HepG2 (cell line): ENCODE measurements around the gene FAM228B. TPM values are rescaled to one million over a fixed set of nuclear protein-coding genes. Genes with fewer than 3 reads are reported as not detected.

Source experiments
- CBFB ChIP-seq: sonication (generic); formaldehyde crosslinking; IDR thresholded peaks from 2 replicates; pipeline ENCODE4 v1.4.0; 2020; ENCODE audit warnings: missing genetic modification reagents
- KLF13 ChIP-seq: sonication (generic); formaldehyde crosslinking; IDR thresholded peaks from 2 replicates; pipeline ENCODE4 v1.4.0; 2020; ENCODE audit warnings: mild to moderate bottlenecking, missing genetic modification reagents
- MAFG ChIP-seq: sonication (generic); formaldehyde crosslinking; IDR thresholded peaks from 2 replicates; pipeline ENCODE4 v1.5.1; 2020; ENCODE audit warnings: mild to moderate bottlenecking, missing genetic modification reagents
- PITX1 ChIP-seq: sonication (generic); formaldehyde crosslinking; IDR thresholded peaks from 2 replicates; pipeline ENCODE4 v1.5.1; 2020; ENCODE audit warnings: mild to moderate bottlenecking, missing genetic modification reagents
- SRF ChIP-seq: IDR thresholded peaks from 2 replicates; pipeline ENCODE4 v1.6.1; 2011; ENCODE audit warnings: mild to moderate bottlenecking, low read depth, low read length, moderate library complexity
- SYNCRIP ChIP-seq: fragments of 200-400 bp; formaldehyde crosslinking; IDR thresholded peaks from 2 replicates; pipeline ENCODE4 v1.6.1; 2018; ENCODE audit warnings: mild to moderate bottlenecking, low read depth, low read length; ENCODE audit not compliant: insufficient read depth
- ZBTB42 ChIP-seq: sonication (generic); formaldehyde crosslinking; IDR thresholded peaks from 2 replicates; pipeline ENCODE4 v1.5.0; 2020; ENCODE audit warnings: mild to moderate bottlenecking, missing genetic modification reagents
- ZMYM4 ChIP-seq: sonication (generic); formaldehyde crosslinking; IDR thresholded peaks from 2 replicates; pipeline ENCODE4 v1.8.1; 2023; ENCODE audit warnings: mild to moderate bottlenecking, missing genetic modification reagents
- ZNF234 ChIP-seq: sonication (generic); formaldehyde crosslinking; conservative IDR thresholded peaks from 2 replicates; pipeline ENCODE4 v1.5.1; 2020; ENCODE audit warnings: mild to moderate bottlenecking, missing genetic modification reagents
- ZNF251 ChIP-seq: sonication (generic); formaldehyde crosslinking; IDR thresholded peaks from 2 replicates; pipeline ENCODE4 v1.9.0; 2021; ENCODE audit warnings: mild to moderate bottlenecking, missing genetic modification reagents
- ZSCAN22 ChIP-seq: sonication (generic); formaldehyde crosslinking; IDR thresholded peaks from 2 replicates; pipeline ENCODE4 v1.4.0; 2020; ENCODE audit warnings: mild to moderate bottlenecking, missing genetic modification reagents
- polyA plus RNA-seq, 8 experiments: library from polyadenylated mRNA; depleted of rRNA in 3 of 8; stranded (reverse) in 7 of 8; unstranded in 1 of 8; fragments of >200 nt; fragmentation: Illumina TruSeq in 4 of 8; extraction: Trizol in 4 of 8; gene quantifications; 2 replicates each; pipeline versions ENCODE4 v1.2.1 to v1.2.3, GENCODE V29; 2011 to 2016; ENCODE audit warnings: low read depth in 4 of 8, missing spikeins in 1 of 8, mixed read lengths in 1 of 8; ENCODE audit not compliant: insufficient read depth in 1 of 8
- total RNA-seq, 5 experiments: library from RNA; depleted of rRNA; stranded (reverse); fragments of >200 nt; fragmentation: Illumina TruSeq; extraction: Trizol; gene quantifications; 2 replicates each; pipeline ENCODE4 v1.2.3, GENCODE V29; 2016; ENCODE audit warnings: low read depth in 1 of 5
- TF ChIP-seq, protein P1 (sequence below): sonication (generic); formaldehyde crosslinking; IDR thresholded peaks from 2 replicates; pipeline ENCODE4 v1.4.0; 2020; ENCODE audit warnings: missing genetic modification reagents, mild to moderate bottlenecking, borderline replicate concordance
- TF ChIP-seq, protein P2 (sequence below): sonication (generic); formaldehyde crosslinking; IDR thresholded peaks from 2 replicates; pipeline ENCODE4 v1.5.0; 2020; ENCODE audit warnings: missing genetic modification reagents, mild to moderate bottlenecking, borderline replicate concordance
- TF ChIP-seq, protein P3 (sequence below): sonication (generic); formaldehyde crosslinking; IDR thresholded peaks from 2 replicates; pipeline ENCODE4 v1.4.0; 2020; ENCODE audit warnings: mild to moderate bottlenecking, missing genetic modification reagents
- TF ChIP-seq, protein P4 (sequence below): sonication (generic); IDR thresholded peaks from 2 replicates; pipeline ENCODE4 v1.6.1; 2016; ENCODE audit warnings: low read depth, borderline replicate concordance

The FAM228B gene
- total and polyA plus RNA-seq, 2 of the 13 experiments (the other 11 are each of a cell fraction or from before 2014, with no cell fraction given): 0.79 to 1.1 TPM

DNA sequence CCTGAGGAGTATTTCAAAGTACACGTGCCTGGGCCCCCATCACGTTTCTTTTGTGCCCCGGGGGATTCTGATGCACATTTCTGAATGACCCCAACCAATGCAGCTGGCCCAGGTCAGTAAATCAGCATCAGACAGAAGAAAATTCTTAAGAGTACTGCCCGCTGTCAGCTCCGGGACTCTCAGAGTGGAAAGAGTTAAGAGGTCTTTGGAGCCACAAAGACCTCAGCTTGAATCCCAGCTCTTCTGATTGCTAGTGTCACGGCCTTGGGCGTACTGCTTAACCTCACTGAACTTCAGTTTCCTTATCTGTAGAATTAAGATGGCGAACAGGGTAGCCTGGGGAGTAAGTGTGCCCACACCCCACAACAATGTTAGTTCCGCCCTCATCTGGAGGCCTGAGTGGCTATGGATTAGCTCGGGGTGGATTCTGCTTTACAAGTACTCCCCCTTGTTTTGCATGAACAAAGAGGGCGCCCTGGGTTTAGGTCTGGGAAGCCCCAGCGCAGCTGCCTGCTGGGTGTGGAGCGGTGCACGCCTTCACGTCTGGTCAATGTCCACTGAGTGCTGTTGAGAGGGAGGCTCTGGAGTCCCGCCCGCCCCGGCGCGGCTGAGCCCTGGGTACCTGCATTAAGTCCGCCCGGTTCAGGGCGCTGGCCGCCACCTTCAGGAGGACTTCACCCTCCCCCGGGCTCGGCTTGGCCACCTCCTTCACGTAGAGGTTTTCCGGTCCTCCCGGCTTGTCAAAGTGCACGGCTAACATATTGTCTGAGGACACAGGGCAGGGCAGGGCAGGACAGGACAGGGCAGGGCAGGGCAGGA lies 39.5 kb upstream of the FAM228B start (continued):
- TF ChIP-seq, protein P1, sequence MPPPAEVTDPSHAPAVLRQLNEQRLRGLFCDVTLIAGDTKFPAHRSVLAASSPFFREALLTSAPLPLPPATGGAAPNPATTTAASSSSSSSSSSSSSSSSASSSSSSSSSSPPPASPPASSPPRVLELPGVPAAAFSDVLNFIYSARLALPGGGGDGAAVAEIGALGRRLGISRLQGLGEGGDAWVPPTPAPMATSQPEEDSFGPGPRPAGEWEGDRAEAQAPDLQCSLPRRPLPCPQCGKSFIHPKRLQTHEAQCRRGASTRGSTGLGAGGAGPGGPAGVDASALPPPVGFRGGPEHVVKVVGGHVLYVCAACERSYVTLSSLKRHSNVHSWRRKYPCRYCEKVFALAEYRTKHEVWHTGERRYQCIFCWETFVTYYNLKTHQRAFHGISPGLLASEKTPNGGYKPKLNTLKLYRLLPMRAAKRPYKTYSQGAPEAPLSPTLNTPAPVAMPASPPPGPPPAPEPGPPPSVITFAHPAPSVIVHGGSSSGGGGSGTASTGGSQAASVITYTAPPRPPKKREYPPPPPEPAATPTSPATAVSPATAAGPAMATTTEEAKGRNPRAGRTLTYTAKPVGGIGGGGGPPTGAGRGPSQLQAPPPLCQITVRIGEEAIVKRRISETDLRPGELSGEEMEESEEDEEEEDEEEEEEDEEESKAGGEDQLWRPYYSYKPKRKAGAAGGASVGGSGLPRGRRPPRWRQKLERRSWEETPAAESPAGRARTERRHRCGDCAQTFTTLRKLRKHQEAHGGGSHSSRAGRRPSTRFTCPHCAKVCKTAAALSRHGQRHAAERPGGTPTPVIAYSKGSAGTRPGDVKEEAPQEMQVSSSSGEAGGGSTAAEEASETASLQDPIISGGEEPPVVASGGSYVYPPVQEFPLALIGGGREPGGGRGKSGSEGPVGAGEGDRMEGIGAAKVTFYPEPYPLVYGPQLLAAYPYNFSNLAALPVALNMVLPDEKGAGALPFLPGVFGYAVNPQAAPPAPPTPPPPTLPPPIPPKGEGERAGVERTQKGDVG (CRISPR knock-in tag): peak; percentile 72; the same call in 1 of the 2 replicates
- TF ChIP-seq MAFG (CRISPR knock-in tag): no peak
- no peak for TF ChIP-seq ZNF234 (CRISPR knock-in tag)
- no peak for TF ChIP-seq ZBTB42 (CRISPR knock-in tag)
- TF ChIP-seq, protein P2, sequence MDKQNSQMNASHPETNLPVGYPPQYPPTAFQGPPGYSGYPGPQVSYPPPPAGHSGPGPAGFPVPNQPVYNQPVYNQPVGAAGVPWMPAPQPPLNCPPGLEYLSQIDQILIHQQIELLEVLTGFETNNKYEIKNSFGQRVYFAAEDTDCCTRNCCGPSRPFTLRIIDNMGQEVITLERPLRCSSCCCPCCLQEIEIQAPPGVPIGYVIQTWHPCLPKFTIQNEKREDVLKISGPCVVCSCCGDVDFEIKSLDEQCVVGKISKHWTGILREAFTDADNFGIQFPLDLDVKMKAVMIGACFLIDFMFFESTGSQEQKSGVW (CRISPR knock-in tag): no peak
- TF ChIP-seq ZMYM4: no peak
- no peak for TF ChIP-seq SYNCRIP
- TF ChIP-seq, protein P3, sequence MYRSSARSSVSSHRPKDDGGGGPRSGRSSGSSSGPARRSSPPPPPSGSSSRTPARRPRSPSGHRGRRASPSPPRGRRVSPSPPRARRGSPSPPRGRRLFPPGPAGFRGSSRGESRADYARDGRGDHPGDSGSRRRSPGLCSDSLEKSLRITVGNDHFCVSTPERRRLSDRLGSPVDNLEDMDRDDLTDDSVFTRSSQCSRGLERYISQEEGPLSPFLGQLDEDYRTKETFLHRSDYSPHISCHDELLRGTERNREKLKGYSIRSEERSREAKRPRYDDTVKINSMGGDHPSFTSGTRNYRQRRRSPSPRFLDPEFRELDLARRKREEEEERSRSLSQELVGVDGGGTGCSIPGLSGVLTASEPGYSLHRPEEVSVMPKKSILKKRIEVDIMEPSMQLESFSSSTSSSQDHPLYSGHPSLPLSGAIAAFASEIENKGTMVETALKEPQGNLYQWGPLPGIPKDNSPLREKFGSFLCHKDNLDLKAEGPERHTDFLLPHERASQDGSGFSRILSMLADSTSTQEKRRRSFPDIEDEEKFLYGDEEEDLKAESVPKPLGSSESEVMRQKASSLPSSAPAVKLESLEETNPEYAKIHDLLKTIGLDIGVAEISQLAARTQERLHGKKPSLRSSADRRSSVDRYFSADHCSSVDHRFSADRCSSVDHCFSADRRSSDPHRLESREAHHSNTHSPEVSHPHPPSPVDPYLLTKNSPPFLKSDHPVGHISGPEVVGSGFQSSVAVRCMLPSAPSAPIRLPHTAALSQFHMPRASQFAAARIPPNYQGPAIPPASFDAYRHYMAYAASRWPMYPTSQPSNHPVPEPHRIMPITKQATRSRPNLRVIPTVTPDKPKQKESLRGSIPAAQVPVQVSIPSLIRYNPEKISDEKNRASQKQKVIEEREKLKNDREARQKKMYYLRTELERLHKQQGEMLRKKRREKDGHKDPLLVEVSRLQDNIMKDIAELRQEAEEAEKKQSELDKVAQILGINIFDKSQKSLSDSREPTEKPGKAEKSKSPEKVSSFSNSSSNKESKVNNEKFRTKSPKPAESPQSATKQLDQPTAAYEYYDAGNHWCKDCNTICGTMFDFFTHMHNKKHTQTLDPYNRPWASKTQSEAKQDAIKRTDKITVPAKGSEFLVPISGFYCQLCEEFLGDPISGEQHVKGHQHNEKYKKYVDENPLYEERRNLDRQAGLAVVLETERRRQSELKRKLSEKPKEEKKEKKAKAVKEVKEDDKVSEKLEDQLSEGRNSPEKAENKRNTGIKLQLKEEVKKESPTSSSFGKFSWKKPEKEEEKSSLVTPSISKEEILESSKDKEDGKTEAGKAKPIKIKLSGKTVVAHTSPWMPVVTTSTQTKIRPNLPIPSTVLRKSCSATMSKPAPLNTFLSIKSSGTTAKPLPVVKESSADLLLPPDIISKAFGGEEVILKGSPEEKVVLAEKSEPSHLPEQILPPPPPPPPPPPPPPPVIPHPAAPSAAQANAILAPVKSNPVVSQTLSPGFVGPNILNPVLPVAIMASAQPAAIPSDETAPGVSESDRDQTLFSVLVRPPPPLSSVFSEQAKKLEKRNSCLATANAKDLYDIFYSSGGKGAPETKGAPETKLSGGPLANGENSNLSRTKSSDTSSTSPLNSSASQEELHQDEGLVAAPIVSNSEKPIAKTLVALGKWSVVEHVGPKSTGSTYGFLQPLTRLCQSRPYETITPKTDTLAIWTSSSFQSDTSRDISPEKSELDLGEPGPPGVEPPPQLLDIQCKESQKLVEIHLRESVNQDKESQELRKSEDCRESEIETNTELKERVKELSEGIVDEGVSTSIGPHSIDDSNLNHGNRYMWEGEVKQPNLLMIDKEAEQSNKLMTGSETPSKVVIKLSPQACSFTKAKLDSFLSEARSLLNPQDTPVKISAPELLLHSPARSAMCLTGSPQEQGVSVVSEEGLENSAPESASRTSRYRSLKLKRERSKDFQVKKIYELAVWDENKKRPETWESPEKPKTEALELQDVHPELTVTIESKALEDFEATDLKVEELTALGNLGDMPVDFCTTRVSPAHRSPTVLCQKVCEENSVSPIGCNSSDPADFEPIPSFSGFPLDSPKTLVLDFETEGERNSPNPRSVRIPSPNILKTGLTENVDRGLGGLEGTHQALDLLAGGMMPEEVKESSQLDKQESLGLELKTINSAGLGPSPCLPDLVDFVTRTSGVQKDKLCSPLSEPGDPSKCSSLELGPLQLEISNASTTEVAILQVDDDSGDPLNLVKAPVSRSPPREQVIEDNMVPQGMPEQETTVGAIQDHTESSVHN (CRISPR knock-in tag): 0 out of 2 replicates have a peak, but pooled peaks have one; percentile 53
- peak; percentile 93; the same call in 1 of the 2 replicates for TF ChIP-seq KLF13 (CRISPR knock-in tag)
- peak; percentile 15; the same call in 1 of the 2 replicates for TF ChIP-seq ZNF251 (CRISPR knock-in tag)
- TF ChIP-seq CBFB (CRISPR knock-in tag): peak; percentile 58
- peak; percentile 93 for TF ChIP-seq PITX1 (CRISPR knock-in tag)
- no peak for TF ChIP-seq ZSCAN22 (CRISPR knock-in tag)
- TF ChIP-seq, protein P4, sequence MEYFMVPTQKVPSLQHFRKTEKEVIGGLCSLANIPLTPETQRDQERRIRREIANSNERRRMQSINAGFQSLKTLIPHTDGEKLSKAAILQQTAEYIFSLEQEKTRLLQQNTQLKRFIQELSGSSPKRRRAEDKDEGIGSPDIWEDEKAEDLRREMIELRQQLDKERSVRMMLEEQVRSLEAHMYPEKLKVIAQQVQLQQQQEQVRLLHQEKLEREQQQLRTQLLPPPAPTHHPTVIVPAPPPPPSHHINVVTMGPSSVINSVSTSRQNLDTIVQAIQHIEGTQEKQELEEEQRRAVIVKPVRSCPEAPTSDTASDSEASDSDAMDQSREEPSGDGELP: peak; percentile 65; the same call in 1 of the 2 replicates
- TF ChIP-seq SRF: 0 out of 2 replicates have a peak, but pooled peaks have one; percentile 23
